CD4-positive, alpha-beta memory T cell (primary cell): ENCODE data around the gene SNW1. TPM values are rescaled to one million over a fixed set of nuclear protein-coding genes. Genes with fewer than 3 reads are reported as not detected.
A peak's percentile ranks its signal among the peaks of the same experiment; 100 is the strongest.

ENCODE experiments used
- CTCF ChIA-PET: fragments of 350-600 bp; sonication (Branson Sonifier 250); formaldehyde crosslinking; loops from one replicate; lab custom pipeline; 2021; ENCODE audit warnings: inconsistent platforms; ENCODE audit not compliant: partially characterized antibody; lab: Charles Lee
- POLR2A ChIA-PET: fragments of 350-600 bp; sonication (Branson Sonifier 250); formaldehyde crosslinking; loops from one replicate; lab custom pipeline; 2021; ENCODE audit not compliant: partially characterized antibody; lab: Charles Lee
- DNase-seq, 5 donors: peaks; one replicate each; pipeline versions ENCODE4 v3.0.0 to v3.0.0-alpha.2; 2020 to 2022; ENCODE audit warnings: mixed read lengths in 1 of 5
- H3K27ac ChIP-seq: one replicate; pipeline ENCODE4 v1.7.0; 2013; ENCODE audit warnings: low read depth, low read length
- H3K27me3 ChIP-seq: 2 replicates; pipeline ENCODE4 v1.7.0; 2013; ENCODE audit warnings: mild to moderate bottlenecking, low read length, moderate library complexity; ENCODE audit not compliant: insufficient read depth
- H3K36me3 ChIP-seq: 2 replicates; pipeline ENCODE4 v1.7.0; 2013; ENCODE audit warnings: mild to moderate bottlenecking, low read length, moderate library complexity; ENCODE audit not compliant: insufficient read depth
- H3K4me1 ChIP-seq: 2 replicates; pipeline ENCODE4 v1.7.0; 2013; ENCODE audit warnings: mild to moderate bottlenecking, low read length, moderate library complexity; ENCODE audit not compliant: insufficient read depth
- H3K4me3 ChIP-seq, 2 donors: one replicate each; pipeline ENCODE4 v1.7.0; 2013; ENCODE audit warnings: low read length in 2 of 2, mild to moderate bottlenecking in 1 of 2
- H3K9me3 ChIP-seq, 2 donors: one replicate each; pipeline ENCODE4 v1.7.0; 2013; ENCODE audit warnings: low read length in 2 of 2, control low read depth in 1 of 2; ENCODE audit not compliant: control insufficient read depth in 1 of 2
- H3K27ac Mint-ChIP-seq, 7 donors: one replicate each; pipeline ENCODE4 v1.8.0; 2020 to 2021; ENCODE audit warnings: mixed read lengths in 7 of 7, mild to moderate bottlenecking in 6 of 7, inconsistent platforms in 3 of 7, moderate library complexity in 3 of 7
- H3K27me3 Mint-ChIP-seq, 2 donors: one replicate each; pipeline ENCODE4 v1.8.0; 2020 to 2021; ENCODE audit warnings: mixed read lengths in 2 of 2
- H3K36me3 Mint-ChIP-seq, 2 donors: one replicate each; pipeline ENCODE4 v1.8.0; 2020 to 2021; ENCODE audit warnings: mixed read lengths in 2 of 2, inconsistent platforms in 1 of 2, mild to moderate bottlenecking in 1 of 2
- H3K4me1 Mint-ChIP-seq, 4 donors: one replicate each; pipeline ENCODE4 v1.8.0; 2020 to 2021; ENCODE audit warnings: mixed read lengths in 4 of 4, mild to moderate bottlenecking in 1 of 4
- H3K4me3 Mint-ChIP-seq, 8 donors: one replicate each; pipeline ENCODE4 v1.8.0; 2020 to 2021; ENCODE audit warnings: mixed read lengths in 8 of 8, mild to moderate bottlenecking in 7 of 8, moderate library complexity in 6 of 8, inconsistent platforms in 3 of 8
- H3K9me3 Mint-ChIP-seq, 8 donors: one replicate each; pipeline ENCODE4 v1.8.0; 2020 to 2021; ENCODE audit warnings: mixed read lengths in 8 of 8, mild to moderate bottlenecking in 5 of 8, inconsistent platforms in 3 of 8, moderate library complexity in 1 of 8
- intact Hi-C: fragments of 100-400 bp; cut with micrococcal nuclease; formaldehyde crosslinking; loops from one replicate; pipeline ENCODE4 v1.15.1; 2023
- polyA plus RNA-seq, 2 donors: library from polyadenylated mRNA; unstranded; fragments of 300-500 nt; fragmentation: Illumina TruSeq; gene quantifications; one replicate each; pipeline ENCODE4 v1.2.3, GENCODE V29; 2021
- total RNA-seq, 2 experiments: library from RNA; stranded (reverse); gene quantifications; one replicate each; pipeline ENCODE4 v1.2.3, GENCODE V29; 2021

SNW1 gene
- total and polyA plus RNA-seq, 4 experiments from 2014 or later: 54.4 to 99.7 (median 91.4) TPM

DNA sequence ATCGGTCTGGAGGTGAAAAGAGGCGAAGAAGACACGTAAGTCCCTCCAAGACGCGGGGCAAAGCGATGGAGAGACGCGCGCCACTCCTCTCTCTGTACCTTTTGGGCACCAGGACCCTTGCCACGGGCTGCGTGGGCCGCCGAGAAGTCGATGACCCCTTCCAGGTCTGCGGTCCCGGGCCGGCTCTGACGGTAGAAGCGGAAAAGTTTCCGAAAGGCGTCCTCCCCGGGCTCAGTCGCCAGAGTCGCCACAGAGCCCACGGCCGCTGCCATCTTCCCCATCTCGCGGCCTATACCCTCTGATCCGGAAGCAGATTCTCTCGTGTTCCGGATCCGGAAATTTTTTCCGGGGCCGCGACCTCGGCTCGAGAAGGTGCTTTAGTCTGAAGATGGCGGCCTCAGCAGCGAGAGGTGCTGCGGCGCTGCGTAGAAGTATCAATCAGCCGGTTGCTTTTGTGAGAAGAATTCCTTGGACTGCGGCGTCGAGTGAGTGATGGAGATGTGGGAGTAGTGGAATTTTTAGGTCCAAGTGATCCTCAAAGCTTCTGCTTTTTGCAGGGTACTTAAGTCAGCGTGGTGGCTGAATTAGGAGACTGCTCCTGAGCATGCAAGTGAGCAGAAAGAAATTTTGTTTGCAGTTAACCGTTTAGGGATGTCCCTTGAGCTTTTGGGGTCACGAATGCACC, 53.1 kb downstream of the SNW1 start, which contains the start of the genes ALKBH1 and SLIRP:
TSS of gene ALKBH1 (minus strand) at position 300 of the 685 bp plus-strand sequence. CDS start at position 281, 19 bp downstream.
TSS of gene SLIRP (plus strand) at position 380 of the 685 bp plus-strand sequence. CDS start at position 389, 9 bp downstream.
- POLR2A ChIA-PET: interaction anchor here (0.9 to 2.0 kb wide), 8 partner anchors 11 to 387 kb away, joined by 3 to 15 read pairs (median 3); partner anchors contain the start of genes GSTZ1, POMT2, SAMD15 and SNW1
- intact Hi-C loops: loop anchor here (1.0 to 10.0 kb wide), 7 partner anchors 53 to 386 kb away; partner anchors contain the start of genes ADCK1, GSTZ1, POMT2 and SAMD15
- peak within 1 kb of the TSS; percentile 83 to 99 (median 96) for H3K27ac Mint-ChIP-seq
- peaks cover 28% of the 10 kb centered on the region for H3K36me3 ChIP-seq
- H3K4me1 Mint-ChIP-seq: peaks cover 26 to 49% (median 38%) of the 10 kb centered on the region in 4 donors
- peaks cover 0 to 5% (median 0%) of the 10 kb centered on the region in 8 donors for H3K9me3 Mint-ChIP-seq
- H3K27me3 ChIP-seq: no peaks in the 10 kb centered on the region
- peak; percentile 87 to 91 (median 87) for DNase-seq
- peak within 1 kb of the TSS; percentile 90 to 97 for H3K4me3 ChIP-seq
- peak within 1 kb of the TSS; percentile 80 for H3K27ac ChIP-seq
- CTCF ChIA-PET: interaction anchor here (1.0 kb wide), 1 partner anchor 13 kb away, joined by 3 read pairs; no protein-coding TSS in a partner anchor
- peaks cover 17 to 47% of the 10 kb centered on the region in 2 donors for H3K36me3 Mint-ChIP-seq
- H3K27me3 Mint-ChIP-seq: no peaks in the 10 kb centered on the region
- peaks cover 33% of the 10 kb centered on the region for H3K4me1 ChIP-seq
- no peaks in the 10 kb centered on the region for H3K9me3 ChIP-seq
- peak within 1 kb of the TSS; percentile 95 to 100 (median 98) for H3K4me3 Mint-ChIP-seq

DNA sequence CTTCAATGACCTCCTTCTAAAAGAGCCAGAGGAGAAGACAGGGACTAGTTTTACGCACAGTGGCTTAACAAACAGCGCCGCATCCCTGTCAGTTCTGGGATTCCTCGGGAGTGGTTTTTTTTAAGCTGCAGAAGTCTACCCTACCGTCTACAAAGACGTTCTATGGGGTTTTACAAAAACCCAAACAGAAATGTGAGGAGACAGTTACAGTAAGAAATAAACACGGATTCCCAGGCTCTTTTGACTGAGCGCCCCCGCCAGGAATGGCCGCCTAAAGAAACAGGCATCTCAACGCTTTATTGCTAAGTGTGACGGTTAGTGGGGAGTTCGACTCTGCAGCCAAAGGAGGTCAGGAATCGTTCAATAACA, 53.6 kb downstream of the SNW1 start:
- peaks cover 33% of the 10 kb centered on the region for H3K4me1 ChIP-seq
- peaks cover 0 to 5% (median 0%) of the 10 kb centered on the region in 8 donors for H3K9me3 Mint-ChIP-seq
- DNase-seq: no peak
- peak overlapping the region; percentile 95 to 100 (median 98) for H3K4me3 Mint-ChIP-seq
- POLR2A ChIA-PET: no interaction called here
- no peaks in the 10 kb centered on the region for H3K27me3 ChIP-seq
- CTCF ChIA-PET: interaction anchor here (1.5 kb wide), 1 partner anchor 330 kb away, joined by 3 read pairs; the partner anchor contains the start of genes SAMD15 and TMED8
- H3K9me3 ChIP-seq: no peaks in the 10 kb centered on the region
- peaks cover 26 to 46% (median 38%) of the 10 kb centered on the region in 4 donors for H3K4me1 Mint-ChIP-seq
- no peaks in the 10 kb centered on the region for H3K27me3 Mint-ChIP-seq
- H3K36me3 ChIP-seq: peaks cover 29% of the 10 kb centered on the region
- H3K4me3 ChIP-seq: peak overlapping the region; percentile 90 to 97
- peak overlapping the region; percentile 80 for H3K27ac ChIP-seq
- H3K27ac Mint-ChIP-seq: peak overlapping the region; percentile 83 to 99 (median 96)
- H3K36me3 Mint-ChIP-seq: peaks cover 15 to 42% of the 10 kb centered on the region in 2 donors
- intact Hi-C loops: loop anchor here (5.0 to 10.0 kb wide), 3 partner anchors 105 to 385 kb away; partner anchors contain the start of genes GSTZ1, POMT2, SAMD15 and TMED8

DNA sequence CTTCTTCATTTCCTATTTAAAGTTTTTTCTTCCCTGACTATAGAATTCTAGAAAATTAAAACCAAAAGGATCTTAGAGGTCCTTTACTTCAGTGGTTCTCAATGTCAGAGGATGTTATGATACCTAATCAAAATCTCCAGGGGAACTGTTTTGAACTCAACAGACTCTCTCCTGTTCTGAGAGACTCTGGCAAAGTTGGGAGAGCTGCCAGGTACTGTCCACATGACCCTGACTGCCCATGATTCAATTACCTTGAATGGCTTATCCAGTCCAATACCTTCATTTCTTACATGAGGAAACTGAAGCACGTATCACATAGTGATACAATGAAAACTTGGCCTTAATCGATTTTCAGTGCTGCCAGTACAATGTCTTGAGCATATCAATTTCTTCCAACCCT, 69.7 kb downstream of the SNW1 start:
- Histone ChIP-seq H3K4me1 (no peaks in the 10 kb centered on the region), H3K27me3 (no peaks in the 10 kb centered on the region), H3K9me3 (no peaks in the 10 kb centered on the region), H3K4me3 (no peak overlapping the region), H3K27ac (no peak overlapping the region), H3K36me3 (peaks cover 32% of the 10 kb centered on the region)
- no peak for DNase-seq
- ChIA-PET CTCF (no interaction called here), POLR2A (no interaction called here)
- H3K9me3 Mint-ChIP-seq: no peaks in the 10 kb centered on the region
- H3K4me3 Mint-ChIP-seq: no peak overlapping the region
- intact Hi-C loops: no loop called here
- H3K4me1 Mint-ChIP-seq: peaks cover 0 to 5% (median under 1%) of the 10 kb centered on the region in 4 donors
- peaks cover 63 to 67% of the 10 kb centered on the region in 2 donors for H3K36me3 Mint-ChIP-seq
- H3K27me3 Mint-ChIP-seq: no peaks in the 10 kb centered on the region
- H3K27ac Mint-ChIP-seq: no peak overlapping the region

DNA sequence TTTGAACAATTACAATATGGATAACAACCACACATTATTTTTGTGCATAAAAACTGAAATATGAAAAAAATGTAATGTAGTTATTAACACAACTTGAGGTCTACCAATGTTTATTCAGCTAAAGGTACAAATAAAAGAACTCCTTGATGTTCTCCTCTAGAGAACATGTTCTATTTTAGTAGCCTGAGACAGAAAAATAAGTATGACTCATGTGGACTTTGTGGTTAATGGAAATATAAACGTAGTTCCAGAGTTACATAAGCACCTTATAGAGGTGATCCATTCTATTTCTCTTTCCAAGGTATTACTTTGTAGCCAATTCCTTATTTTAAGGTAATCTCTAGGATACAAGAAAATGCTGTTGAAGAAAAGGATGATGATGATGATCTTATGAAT, 78.8 kb downstream of the SNW1 start:
- ChIA-PET CTCF (no interaction called here), POLR2A (no interaction called here)
- no peaks in the 10 kb centered on the region for H3K4me1 ChIP-seq
- Mint-ChIP-seq H3K36me3 (peaks cover 28 to 48% of the 10 kb centered on the region in 2 donors), H3K4me3 (no peak overlapping the region), H3K4me1 (peaks cover 0 to 7% (median 4%) of the 10 kb centered on the region in 4 donors), H3K27ac (peak overlapping the region in 1 of 7 donors; percentile 6), H3K9me3 (no peaks in the 10 kb centered on the region), H3K27me3 (no peaks in the 10 kb centered on the region)
- H3K27me3 ChIP-seq: no peaks in the 10 kb centered on the region
- H3K9me3 ChIP-seq: no peaks in the 10 kb centered on the region
- peaks cover 8% of the 10 kb centered on the region for H3K36me3 ChIP-seq
- no peak overlapping the region for H3K4me3 ChIP-seq
- intact Hi-C loops: no loop called here
- H3K27ac ChIP-seq: no peak overlapping the region
- no peak for DNase-seq

DNA sequence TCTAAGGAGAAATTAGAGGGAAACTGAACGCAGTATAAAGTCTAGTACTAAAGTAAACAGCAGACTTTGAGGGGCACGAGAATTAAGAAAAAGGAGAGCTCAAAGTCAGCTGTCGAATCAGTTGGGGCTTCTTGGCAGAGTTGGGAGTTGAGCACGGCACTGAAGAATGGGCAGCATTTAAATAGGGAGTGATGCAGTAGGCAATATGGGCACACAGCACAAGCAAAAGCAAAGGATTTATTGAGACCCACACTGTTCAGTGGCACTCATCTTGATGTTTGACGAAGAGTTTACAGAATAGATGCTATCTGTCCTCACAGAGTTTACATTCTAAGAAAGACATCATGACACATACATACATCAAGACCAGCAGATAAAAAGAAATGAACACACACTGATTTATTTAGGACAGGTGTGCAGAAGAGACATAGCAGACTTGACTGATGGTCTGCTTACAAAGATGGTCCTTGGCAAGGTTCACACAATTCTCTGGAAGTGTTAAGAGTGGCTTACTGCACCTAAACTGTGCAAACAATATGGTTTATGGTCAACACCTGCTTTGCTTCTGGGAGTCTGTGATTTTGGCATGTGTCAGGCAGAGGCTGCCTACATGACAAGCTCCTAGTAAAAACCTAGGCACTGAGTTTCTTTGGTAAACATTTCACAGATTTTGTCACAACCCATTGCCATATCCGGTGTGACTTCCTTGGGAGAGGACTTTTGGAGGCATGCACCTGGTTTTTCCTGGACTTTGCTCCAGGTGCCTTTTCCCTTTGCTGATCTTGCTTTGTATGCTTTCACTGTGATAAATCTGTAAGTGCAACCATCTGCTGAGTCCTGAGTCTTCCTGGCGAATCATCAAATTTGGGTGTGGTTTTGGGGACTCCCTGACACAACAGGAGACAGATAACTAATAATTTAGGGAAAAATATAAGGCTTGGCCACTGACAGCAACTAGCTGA, 79.5 kb downstream of the SNW1 start:
- Mint-ChIP-seq H3K36me3 (peaks cover 23 to 44% of the 10 kb centered on the region in 2 donors), H3K27me3 (no peaks in the 10 kb centered on the region), H3K9me3 (no peaks in the 10 kb centered on the region), H3K27ac (peak overlapping the region in 1 of 7 donors; percentile 1), H3K4me1 (peaks cover 0 to 4% (median 3%) of the 10 kb centered on the region in 4 donors), H3K4me3 (no peak overlapping the region)
- Histone ChIP-seq H3K9me3 (no peaks in the 10 kb centered on the region), H3K36me3 (peaks cover 8% of the 10 kb centered on the region), H3K4me3 (no peak overlapping the region), H3K27ac (no peak overlapping the region), H3K27me3 (no peaks in the 10 kb centered on the region), H3K4me1 (no peaks in the 10 kb centered on the region)
- no peak for DNase-seq
- POLR2A ChIA-PET: interaction anchor here (0.7 kb wide), 1 partner anchor 49 kb away, joined by 3 read pairs; no protein-coding TSS in a partner anchor
- intact Hi-C loops: no loop called here
- CTCF ChIA-PET: interaction anchor here (0.6 kb wide), 1 partner anchor 161 kb away, joined by 3 read pairs; no protein-coding TSS in a partner anchor

DNA sequence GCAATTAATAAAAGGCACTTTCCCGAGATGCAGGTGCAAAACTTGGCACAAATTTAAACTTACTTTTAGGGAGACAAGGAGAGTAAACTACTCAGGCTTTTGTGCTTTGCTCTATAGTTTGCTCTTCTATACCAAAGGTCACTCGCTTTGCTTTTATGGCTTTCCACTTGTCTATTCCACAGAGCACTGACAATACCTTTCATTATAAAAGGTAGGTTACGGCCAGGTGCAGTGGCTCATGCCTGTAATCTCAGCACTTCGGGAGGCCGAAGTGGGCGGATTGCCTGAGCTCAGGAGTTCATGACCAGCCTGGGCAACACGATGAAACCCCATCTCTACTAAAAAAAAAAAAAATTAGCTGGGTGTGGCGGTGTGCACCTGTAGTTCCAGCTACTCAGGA, 86.0 kb downstream of the SNW1 start:
- CTCF ChIA-PET: no interaction called here
- Histone ChIP-seq H3K4me1 (no peaks in the 10 kb centered on the region), H3K36me3 (peaks cover 37% of the 10 kb centered on the region), H3K9me3 (no peaks in the 10 kb centered on the region), H3K4me3 (no peak overlapping the region), H3K27me3 (no peaks in the 10 kb centered on the region), H3K27ac (no peak overlapping the region)
- H3K27me3 Mint-ChIP-seq: no peaks in the 10 kb centered on the region
- intact Hi-C loops: no loop called here
- POLR2A ChIA-PET: no interaction called here
- peaks cover 43 to 55% of the 10 kb centered on the region in 2 donors for H3K36me3 Mint-ChIP-seq
- H3K4me1 Mint-ChIP-seq: no peaks in the 10 kb centered on the region
- H3K4me3 Mint-ChIP-seq: no peak overlapping the region
- no peak overlapping the region for H3K27ac Mint-ChIP-seq
- no peaks in the 10 kb centered on the region for H3K9me3 Mint-ChIP-seq
- no peak for DNase-seq
